Tibial nerve (tissue), 4 donors: ENCODE results near the gene RGS6.

Experiments
- EP300 ChIP-seq, 2 donors: sonication (generic); formaldehyde crosslinking; IDR thresholded peaks; one replicate each; pipeline ENCODE4 v1.6.1; 2017; ENCODE audit warnings: antibody characterized with exemption in 2 of 2, mild to moderate bottlenecking in 1 of 2
- POLR2A ChIP-seq, 2 donors: fragments of 450-650 bp; IDR thresholded peaks; one replicate each; pipeline ENCODE4 v1.6.1; 2017; ENCODE audit warnings: antibody characterized with exemption in 2 of 2, mild to moderate bottlenecking in 2 of 2, moderate library complexity in 2 of 2
- TF ChIP-seq, protein P1 (sequence below), 5 experiments: fragments of 200-600 bp in 3 of 5; fragments of 450-650 bp in 2 of 5; sonication (generic) in 3 of 5; IDR thresholded peaks; one replicate each; pipeline ENCODE4 v1.5.1; 2016 to 2019; ENCODE audit warnings: antibody characterized with exemption in 5 of 5, mild to moderate bottlenecking in 3 of 5, moderate library complexity in 2 of 5

DNA sequence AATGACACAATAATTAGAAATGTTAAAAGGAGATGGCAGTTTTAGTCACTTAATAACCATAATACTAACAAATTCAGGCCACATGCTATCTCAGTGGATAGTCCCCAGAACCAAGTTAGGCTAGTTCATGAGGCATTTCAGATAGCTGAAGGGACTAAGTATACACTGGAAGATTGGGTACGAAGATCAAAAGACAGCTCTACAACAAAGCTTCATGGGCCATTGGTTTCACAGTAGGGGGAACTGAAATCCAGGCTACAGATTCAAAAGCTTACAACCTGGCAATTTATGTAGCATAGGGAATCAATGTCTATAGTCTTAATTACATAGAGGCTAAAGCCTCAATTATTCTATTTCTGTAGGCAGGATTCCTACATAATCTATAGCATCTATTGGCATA is 343.0 kb downstream of the RGS6 start:
- TF ChIP-seq, protein P1, sequence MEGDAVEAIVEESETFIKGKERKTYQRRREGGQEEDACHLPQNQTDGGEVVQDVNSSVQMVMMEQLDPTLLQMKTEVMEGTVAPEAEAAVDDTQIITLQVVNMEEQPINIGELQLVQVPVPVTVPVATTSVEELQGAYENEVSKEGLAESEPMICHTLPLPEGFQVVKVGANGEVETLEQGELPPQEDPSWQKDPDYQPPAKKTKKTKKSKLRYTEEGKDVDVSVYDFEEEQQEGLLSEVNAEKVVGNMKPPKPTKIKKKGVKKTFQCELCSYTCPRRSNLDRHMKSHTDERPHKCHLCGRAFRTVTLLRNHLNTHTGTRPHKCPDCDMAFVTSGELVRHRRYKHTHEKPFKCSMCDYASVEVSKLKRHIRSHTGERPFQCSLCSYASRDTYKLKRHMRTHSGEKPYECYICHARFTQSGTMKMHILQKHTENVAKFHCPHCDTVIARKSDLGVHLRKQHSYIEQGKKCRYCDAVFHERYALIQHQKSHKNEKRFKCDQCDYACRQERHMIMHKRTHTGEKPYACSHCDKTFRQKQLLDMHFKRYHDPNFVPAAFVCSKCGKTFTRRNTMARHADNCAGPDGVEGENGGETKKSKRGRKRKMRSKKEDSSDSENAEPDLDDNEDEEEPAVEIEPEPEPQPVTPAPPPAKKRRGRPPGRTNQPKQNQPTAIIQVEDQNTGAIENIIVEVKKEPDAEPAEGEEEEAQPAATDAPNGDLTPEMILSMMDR (IDR thresholded peaks at IDR 0.05), result no peak
- TF ChIP-seq EP300 (IDR thresholded peaks at IDR 0.05) (no peak), POLR2A (IDR thresholded peaks at IDR 0.05) (no peak)
